Tibial nerve (tissue), 3 donors: ENCODE results near the gene ZNF354C.

Experiments used
- CTCF ChIP-seq, 5 experiments: fragments of 200-600 bp in 3 of 5; fragments of 450-650 bp in 2 of 5; sonication (generic) in 3 of 5; IDR thresholded peaks; one replicate each; pipeline ENCODE4 v1.5.1; 2016 to 2019; ENCODE audit warnings: antibody characterized with exemption in 5 of 5, mild to moderate bottlenecking in 3 of 5, moderate library complexity in 2 of 5
- POLR2A ChIP-seq, 2 donors: fragments of 450-650 bp; IDR thresholded peaks; one replicate each; pipeline ENCODE4 v1.6.1; 2017; ENCODE audit warnings: antibody characterized with exemption in 2 of 2, mild to moderate bottlenecking in 2 of 2, moderate library complexity in 2 of 2

GRCh38 chr5:179089502-179089901 lies 29.3 kb downstream of the ZNF354C start:
- TF ChIP-seq CTCF (IDR thresholded peaks at IDR 0.05), result no peak
- no peak for TF ChIP-seq POLR2A (IDR thresholded peaks at IDR 0.05)
